CD4-positive, alpha-beta T cell treated with Interferon gamma for 1 hour (primary cell): ENCODE measurements around the gene SLC25A25.
"Not testable (repeated sequence)": the region's sequence is repeated elsewhere in the genome, so short reads cannot be mapped to it uniquely, and the experiment has no call there.

ENCODE experiments used
- DNase-seq: peaks from one replicate; pipeline ENCODE4 v3.0.0-alpha.2; 2020

SLC25A25 gene

GRCh38 chr9:128067645-128068385 is at the start of gene SLC25A25:
Gene SLC25A25 (plus strand): TSS chr9:128068232. CDS start chr9:128068320, 88 bp downstream.
- peak; percentile 100 for DNase-seq

GRCh38 chr9:128020692-128021091 is 47.3 kb upstream of the SLC25A25 start:
- no peak for DNase-seq

- no peak for DNase-seq
Measured at GRCh38 chr9:128021098-128021497, 46.9 kb upstream of the SLC25A25 start.

DNA sequence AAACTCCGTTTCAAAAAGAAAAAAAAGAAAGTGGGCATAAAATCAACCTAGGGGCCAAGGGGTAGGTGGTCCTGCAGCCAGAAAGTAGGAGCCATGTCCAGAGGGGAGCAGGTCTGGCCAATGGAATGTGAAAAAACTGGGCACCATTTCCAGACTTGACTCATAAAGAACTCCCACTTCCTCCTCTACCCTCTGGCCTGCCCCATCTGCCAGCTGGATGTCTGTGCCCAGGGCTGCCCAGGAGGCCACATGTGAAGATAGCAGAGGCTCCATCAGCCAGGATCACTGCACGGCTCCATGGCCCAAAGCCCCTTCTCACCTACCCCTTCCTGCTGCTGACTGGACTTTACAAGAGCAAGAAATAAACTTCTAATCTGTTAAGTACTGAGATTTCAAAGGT is 45.1 kb upstream of the SLC25A25 start:
- DNase-seq, result no peak

DNA sequence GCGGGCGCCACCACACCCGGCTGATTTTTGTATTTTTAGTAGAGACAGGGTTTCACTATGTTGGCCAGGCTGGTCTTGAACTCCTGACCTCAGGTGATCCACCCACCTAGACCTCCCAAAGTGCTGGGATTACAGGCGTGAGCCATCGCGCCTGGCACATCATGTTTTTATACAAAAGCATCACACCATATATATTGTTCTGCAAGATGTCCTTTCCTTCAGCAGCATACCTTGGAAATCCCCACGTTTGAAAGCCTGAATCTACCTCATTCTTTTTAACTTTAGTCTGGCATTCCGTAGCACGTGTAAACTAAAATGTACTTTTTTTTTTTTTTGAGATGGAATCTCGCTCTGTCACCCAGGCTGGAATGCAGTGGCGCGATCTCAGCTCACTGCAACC is 44.4 kb upstream of the SLC25A25 start:
- DNase-seq, result not testable (repeated sequence)

DNA sequence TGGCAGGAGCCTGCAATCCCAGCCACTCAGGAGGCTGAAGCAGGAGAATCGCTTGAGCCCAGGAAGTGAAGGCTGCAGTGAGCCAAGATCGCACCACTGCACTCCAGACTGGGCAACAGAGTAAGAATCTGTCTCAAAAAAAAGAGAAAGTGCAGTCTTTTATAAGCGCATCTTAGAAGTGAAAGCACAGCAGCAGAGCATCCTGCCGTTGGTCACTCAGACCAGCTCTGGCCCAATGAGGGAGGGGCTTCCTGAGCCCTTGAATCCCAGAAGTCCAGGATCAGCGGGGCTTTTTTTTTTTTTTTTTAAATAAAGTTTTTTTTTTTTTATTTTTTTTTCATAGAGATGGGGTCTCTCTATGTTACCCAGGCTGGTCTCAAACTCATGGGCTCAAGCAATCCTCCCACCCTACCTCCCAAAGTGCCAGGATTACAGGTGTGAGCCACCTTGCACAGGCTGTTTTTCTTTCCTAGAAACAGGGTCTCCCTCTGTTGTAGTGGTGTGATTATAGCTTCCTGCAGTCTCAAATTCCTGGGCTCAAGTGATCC is 43.2 kb upstream of the SLC25A25 start:
- DNase-seq, result no peak

DNA sequence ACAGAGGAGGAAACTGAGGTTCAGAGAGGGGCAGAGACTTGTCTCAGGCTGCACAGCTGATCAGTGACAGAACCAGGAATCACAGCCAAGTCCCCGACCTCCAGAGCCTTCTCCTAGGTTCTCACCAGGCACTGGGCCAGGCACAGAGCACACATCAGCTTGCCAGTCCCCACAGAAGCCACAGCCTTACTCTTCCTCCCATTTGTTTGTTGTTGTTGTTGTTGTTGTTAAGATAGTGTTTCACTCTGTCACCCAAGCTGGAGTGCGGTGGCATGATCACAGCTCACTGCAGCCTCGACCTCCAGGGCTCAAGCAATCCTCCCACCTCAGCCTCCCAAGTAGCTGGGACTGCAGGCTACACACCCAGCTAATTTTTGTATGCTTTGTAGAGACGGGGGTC is 42.3 kb upstream of the SLC25A25 start:
- no peak for DNase-seq

- peak; percentile 87 for DNase-seq
Measured at GRCh38 chr9:128026255-128026772, 41.7 kb upstream of the SLC25A25 start.

GRCh38 chr9:128026773-128027541 is 41.1 kb upstream of the SLC25A25 start:
- peak; percentile 38 for DNase-seq

GRCh38 chr9:128027705-128028104 is 40.3 kb upstream of the SLC25A25 start:
- no peak for DNase-seq

DNA sequence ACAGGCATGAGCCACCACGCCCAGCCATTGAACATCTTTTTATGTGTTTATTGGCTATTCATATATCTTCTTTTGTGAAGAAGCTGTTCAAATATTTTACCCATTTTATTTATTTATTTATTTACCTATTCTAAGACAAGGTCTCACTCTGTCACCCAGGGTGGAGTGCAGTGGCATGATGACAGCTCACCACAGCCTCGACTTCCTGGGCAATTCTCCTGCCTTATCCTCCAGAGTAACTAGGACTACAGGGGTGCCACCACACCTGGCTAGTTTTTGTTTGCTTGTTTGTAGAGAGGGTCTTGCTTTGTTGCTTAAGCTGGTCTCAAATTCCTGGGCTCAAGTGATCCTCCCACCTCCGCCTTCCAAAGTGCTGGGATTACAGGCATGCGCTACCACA is 34.4 kb upstream of the SLC25A25 start:
- no peak for DNase-seq

- DNase-seq, result peak; percentile 71
Measured at GRCh38 chr9:128034821-128035652, 33.0 kb upstream of the SLC25A25 start.

- not testable (repeated sequence) for DNase-seq
Measured at GRCh38 chr9:128036522-128036921, 31.5 kb upstream of the SLC25A25 start.

DNA sequence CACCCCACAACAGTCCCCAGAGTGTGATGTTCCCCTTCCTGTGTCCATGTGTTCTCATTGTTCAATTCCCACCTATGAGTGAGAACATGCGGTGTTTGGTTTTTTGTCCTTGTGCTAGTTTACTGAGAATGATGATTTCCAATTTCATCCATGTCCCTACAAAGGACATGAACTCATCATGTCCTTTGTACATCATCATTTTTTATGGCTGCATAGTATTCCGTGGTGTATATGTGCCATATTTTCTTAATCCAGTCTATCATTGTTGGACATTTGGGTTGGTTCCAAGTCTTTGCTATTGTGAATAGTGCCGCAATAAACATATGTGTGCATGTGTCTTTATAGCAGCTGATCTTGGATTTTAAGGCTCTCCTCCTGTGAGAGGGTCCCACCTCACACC is 27.2 kb upstream of the SLC25A25 start:
- DNase-seq, result not testable (repeated sequence)

DNA sequence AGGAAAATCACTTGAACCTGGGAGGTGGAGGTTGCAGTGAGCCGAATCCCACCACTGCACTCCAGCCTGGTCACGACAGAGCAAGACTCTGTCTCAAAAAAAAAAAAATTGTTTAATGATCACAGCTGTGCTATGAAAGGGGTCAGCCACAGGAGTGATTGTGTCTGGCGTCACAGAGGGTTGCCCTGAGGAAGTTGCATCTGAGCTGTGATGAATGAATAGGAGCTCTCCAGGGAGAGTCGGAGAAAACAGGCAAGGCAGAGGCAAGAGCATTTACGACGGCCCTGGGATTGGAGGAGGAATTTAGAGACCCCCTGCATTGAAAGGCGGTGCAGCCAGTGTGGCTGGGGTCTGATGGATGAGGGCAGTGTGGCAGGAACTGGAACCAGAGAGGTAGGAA is 26.0 kb upstream of the SLC25A25 start:
- no peak for DNase-seq

- no peak for DNase-seq
Measured at GRCh38 chr9:128043467-128043868, 24.6 kb upstream of the SLC25A25 start.

DNA sequence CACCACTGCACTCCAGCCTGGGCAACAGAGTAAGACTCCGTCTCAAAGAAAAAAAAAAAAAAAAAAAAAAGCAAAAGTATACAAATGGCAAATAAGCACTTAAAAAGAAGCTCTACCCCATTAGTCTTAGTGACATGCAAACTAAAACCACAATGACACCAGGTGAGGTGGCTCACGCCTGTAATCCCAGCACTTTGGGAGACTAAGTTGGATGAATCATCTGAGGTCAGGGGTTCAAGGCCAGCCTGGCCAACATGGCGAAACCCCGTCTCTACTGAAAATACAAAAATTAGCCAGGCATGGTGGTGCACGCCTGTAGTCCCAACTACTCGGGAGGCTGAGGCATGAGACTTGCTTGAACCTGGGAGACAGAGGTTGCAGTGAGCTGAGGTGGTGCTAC is 22.6 kb upstream of the SLC25A25 start:
- not testable (repeated sequence) for DNase-seq

- DNase-seq, result no peak
Measured at GRCh38 chr9:128045831-128046230, 22.2 kb upstream of the SLC25A25 start.

DNA sequence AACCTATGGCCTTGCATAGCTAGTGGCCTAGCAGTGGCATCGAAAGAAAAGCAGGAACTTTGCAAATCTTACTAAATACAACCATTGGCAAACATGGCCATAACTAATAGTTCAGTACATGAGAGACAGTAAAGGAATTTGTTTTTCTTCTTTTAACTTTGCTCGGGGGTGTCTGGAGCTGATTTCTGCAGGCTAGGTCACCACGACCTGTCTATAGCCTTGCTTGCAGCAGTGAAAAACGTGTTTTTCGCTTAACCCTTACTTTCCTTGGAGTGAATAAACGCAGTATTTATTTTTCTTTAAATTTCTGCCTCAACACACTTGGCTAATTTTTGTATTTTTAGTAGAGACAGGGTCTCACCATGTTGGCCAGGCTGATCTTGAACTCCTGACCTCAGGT is 20.8 kb upstream of the SLC25A25 start:
- DNase-seq, result no peak

- DNase-seq, result no peak
Measured at GRCh38 chr9:128048663-128049062, 19.4 kb upstream of the SLC25A25 start.

DNA sequence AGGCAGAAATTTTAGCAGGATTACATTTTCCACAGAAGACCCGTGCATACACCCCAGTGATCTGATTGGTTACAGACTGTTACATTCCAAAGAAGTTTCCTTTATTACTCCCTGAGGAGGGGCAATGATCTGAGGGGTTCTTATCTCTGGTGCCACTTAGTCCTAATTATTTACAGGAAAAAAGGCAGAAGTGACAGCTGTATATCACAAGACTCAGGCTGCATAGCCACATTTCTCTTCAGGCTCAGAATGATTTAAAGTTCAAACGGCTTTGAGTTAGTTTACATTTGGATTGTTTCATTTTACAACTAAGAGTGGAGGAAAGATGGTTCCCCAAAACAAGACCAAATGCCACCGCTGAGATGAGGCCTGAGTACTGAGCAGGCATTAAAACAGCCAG is 18.2 kb upstream of the SLC25A25 start:
- DNase-seq, result no peak

DNA sequence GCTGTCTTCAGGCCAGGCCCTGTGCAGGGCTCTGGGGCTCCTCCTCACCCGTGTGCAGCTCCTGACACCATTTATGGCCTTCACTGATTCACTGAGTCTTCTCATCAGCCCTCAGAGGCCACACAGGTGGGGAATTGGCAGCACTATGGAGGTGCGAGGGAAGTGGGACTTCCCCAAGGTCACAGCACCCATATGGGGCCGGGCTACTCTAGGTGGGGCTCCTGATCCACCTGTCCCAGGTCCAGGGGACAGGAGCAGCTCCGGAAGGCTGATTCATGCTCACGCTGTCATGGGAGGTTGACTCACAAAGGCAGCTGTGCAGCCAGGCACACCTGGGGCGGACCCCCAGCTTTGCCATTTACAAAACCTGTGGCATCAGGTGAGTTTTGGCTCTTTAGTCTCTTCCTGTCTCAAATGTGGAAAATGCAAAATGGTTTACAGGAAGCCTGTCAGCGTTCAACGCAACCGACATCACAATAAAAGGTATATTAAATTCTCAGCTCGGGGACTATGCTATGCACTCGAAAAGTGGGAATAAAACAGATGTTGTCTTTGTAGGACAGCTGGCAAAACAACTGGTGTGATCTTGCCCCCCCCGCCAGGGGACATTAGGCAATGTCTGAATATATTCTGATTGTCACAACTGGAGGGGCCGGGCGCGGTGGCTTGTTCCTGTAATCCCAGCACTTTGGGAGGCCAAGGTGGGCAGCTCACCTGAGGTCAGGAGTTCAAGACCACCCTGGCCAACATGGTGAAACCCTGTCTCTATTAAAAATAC is 15.9 kb upstream of the SLC25A25 start:
- DNase-seq, result no peak
